ENCODE results near the gene TUBGCP2. TPM values are rescaled to one million over a fixed set of nuclear protein-coding genes. Genes with fewer than 3 reads are reported as not detected.

TUBGCP2 gene, protein sequence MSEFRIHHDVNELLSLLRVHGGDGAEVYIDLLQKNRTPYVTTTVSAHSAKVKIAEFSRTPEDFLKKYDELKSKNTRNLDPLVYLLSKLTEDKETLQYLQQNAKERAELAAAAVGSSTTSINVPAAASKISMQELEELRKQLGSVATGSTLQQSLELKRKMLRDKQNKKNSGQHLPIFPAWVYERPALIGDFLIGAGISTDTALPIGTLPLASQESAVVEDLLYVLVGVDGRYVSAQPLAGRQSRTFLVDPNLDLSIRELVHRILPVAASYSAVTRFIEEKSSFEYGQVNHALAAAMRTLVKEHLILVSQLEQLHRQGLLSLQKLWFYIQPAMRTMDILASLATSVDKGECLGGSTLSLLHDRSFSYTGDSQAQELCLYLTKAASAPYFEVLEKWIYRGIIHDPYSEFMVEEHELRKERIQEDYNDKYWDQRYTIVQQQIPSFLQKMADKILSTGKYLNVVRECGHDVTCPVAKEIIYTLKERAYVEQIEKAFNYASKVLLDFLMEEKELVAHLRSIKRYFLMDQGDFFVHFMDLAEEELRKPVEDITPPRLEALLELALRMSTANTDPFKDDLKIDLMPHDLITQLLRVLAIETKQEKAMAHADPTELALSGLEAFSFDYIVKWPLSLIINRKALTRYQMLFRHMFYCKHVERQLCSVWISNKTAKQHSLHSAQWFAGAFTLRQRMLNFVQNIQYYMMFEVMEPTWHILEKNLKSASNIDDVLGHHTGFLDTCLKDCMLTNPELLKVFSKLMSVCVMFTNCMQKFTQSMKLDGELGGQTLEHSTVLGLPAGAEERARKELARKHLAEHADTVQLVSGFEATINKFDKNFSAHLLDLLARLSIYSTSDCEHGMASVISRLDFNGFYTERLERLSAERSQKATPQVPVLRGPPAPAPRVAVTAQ
- 31.3 to 45.9 TPM (median 44.9 TPM) in 5 replicates for total RNA-seq (2022; extraction: Qiagen RNA extraction)

DNA sequence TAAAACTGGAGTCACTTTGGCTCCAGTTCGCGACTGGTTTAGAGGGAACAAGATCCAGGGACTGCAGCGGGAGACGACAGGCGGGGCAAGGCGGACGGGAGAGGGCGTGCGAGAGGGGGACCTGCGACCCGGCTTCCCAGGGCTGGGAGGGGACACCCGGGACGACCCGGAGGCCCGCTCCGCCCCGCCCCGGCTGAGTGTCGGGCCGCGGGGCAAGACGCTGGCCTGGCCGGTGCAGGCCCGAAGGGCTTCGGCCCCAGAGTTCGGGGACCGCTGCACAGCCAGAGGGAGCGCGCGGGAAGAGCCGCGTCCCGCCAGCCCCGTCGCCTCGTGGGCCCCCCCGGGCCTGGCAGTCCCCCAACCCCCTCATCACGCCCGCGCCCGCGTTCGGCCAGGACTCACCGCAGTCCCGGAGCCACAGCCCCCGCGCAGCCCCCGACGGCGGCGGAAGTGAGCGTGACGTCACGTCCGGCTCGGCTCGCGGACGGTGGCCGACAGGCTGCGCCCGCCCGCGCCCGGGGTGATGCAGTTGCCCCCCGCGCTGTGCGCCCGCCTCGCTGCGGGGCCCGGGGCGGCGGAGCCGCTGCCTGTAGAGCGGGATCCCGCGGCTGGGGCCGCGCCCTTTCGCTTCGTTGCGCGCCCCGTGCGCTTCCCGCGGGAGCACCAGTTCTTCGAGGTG, at the start of gene TUBGCP2, which contains the start of gene ZNF511:
TUBGCP2 (minus strand) TSS at position 452 of the 679 bp plus-strand sequence. CDS start 5,931 bp downstream, outside the sequence.
ZNF511 (plus strand) TSS at position 494 of the 679 bp plus-strand sequence; CDS start at position 524, 30 bp downstream.

DNA sequence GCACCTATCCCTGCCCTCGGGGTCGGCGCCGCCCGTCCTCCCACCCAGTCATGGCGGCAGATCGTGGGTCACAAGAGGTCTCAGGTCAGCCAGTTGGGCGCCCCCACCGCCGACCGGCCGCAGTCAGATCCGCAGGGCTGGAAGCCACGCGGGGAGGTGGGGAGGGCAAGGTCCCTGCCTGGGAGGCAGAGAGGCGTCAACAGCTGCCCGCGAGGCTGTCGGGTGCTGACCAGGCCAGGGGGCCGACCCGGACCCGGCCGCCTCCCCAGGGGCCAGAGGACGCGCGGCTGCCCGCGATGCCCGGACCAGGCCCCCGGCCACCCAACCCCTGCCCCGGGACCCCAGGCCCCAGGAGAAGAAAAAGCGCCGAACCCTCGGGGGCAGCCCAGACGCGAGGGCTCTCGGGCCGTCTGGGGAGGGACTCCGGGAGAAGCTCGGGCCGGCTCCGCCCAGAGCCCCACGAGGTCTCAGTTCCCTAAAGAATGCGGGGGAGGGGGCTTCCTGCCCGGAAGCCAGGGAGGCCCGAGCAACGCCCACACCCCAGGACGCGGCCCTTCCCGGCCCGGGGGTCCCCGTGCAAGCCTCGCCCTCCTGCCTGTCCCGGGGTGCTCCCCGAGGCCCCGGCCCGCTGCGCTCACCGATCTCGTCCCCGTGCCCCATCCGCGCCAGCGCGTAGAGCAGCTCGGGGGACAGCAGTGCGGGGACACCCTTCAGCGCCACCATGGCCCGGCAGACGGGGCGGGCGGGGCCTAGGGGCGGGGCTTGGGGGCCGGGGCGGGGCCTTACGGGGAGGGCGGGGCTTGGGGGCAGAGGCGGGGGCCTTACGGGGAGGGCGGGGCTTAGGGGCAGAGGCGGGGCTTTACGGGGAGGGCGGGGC, 48.9 kb upstream of the TUBGCP2 start, which contains the start of gene FUOM:
FUOM (minus strand) TSS at position 735 of the 877 bp plus-strand sequence; CDS start at position 723, 12 bp downstream.

DNA sequence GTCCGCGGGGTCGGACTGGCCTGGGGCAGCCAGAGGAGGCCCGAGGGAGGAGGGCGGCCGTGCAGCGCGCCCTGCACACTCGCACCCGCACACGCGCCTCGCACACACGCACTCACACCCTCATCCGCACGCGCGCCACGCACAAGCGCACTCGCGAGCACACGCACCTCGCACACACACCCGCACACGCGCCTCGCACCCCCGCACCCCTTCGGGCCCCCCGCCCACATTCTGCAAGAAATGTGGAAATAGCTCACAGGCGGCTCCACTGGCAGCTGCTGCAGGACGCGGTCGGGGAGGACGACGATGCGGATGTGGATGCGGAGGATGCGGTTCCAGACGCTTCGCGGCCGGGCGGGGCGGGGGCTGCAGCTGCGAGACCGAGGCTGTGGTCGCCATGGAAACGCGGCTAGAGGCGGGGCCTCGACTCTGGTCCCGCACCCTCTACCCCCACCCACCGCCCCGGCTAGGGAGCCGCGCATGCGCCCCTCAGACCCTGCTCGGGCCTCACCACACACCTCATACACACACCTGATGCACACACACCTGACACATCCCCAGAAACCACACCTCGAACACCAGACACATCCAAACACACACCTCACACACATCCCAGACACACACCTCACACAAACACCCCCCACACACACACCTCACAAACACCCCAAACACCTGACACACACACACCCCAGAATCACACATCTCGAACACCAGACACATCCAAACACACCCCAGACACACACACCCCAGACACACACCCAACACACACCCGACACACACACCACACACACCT, 28.1 kb upstream of the TUBGCP2 start, which contains the start of gene CALY:
CALY (minus strand) TSS at position 320 of the 793 bp plus-strand sequence. CDS start 7,907 bp downstream, outside the sequence.

DNA sequence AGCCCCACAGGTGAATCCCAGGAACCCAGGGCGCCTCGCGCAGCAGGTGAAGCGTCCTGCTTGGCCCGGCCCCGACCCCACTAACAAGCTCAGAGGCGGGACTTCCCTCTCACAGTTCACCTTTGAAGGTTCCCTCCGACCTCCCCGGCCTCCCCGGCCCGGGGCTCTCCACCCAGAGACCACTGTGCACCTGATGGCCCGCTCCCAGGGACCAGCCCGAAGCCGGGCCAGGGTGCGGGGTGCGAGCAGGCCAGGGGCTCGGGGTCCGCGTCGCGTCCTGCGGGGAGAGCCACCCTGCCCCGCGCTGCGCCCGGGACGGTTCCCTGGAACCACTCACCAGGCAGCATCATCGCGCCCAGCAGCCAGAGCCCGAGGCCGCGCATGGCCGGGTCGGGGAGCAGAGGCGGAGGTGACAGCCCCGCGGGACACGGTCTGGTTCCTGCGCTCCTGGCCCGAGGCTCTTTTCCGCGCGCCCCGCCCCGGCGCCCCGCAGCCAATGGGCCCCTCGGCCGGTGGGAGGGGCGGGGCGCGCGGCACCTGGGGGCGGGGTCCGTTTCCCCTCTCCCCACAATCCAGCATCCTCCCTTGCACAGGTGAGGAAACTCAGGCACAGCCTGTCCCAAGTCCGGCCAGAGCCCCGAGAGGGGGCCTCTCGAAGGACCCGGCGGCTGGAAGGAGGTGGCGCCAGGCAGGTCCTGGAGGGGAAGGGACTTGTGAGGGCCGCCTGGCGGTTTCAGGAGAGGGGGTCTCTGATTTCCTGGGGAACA, 32.1 kb downstream of the TUBGCP2 start, which contains the start of gene ADAM8:
ADAM8 (minus strand) TSS at position 434 of the 767 bp plus-strand sequence; CDS start at position 383, 51 bp downstream.

DNA sequence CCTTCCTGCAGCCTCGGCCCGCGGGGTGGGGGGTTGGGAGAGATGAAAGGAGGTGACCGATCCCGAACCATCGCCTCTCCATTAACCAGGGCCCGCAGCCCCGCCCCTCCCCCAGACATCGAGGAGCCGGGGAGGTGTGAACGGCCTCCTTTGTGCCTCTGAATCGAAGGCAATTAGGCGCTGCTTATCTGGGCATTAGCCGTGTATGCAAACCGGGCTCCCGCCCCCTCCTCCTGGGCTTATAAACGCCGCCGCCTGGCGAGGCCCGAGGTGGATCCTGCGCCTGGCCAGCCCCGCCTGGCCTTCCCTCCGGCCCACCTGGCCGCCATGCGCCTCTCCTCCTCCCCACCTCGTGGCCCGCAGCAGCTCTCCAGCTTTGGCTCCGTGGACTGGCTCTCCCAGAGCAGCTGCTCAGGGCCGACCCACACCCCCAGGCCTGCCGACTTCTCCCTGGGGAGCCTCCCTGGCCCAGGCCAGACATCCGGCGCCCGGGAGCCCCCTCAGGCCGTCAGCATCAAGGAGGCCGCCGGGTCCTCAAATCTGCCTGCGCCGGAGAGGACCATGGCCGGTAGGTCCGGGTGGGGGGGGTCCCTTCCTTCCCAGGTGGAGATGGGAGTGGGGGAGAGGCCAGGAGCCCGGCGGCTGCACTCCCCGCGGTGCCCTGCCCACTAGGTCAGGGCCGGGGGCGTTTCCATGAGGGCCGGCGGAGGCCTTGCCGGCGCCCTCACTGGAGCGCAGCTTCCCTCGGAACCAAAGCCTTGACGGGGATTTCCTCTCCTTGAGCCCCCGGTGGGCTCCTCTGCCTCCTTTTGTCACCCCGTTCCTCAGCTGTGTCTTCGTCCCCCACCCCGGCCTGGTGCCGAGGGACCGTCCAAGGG, 70.8 kb downstream of the TUBGCP2 start, which contains the start of gene VENTX:
VENTX (plus strand) TSS at position 268 of the 878 bp plus-strand sequence; CDS start at position 328, 60 bp downstream.

DNA sequence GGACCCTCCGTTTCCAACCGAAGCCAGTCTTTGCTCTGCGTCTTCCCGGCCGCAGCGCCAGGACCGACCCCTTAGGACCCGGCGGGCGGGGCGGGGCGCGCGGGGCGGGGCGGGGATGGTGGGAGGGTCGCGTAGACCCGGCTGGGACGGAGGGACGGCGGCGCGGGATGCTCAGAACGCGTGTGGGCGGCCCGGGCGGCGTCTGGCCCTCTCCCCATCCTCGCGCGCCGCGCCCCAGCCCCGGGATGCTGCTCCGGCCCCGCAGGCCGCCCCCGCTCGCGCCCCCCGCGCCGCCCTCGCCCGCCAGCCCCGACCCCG, 78.7 kb downstream of the TUBGCP2 start, which contains the start of gene UTF1:
UTF1 (plus strand) TSS at position 174 of the 318 bp plus-strand sequence; CDS start at position 246, 72 bp downstream.

Other genes with a start within 250 kb of the TUBGCP2 start
- 0.05 to 0.40 TPM (median 0.14 TPM) in 5 replicates for gene ADGRA1, start 220.9 kb downstream of the TUBGCP2 start, total RNA-seq (2022; extraction: Qiagen RNA extraction)
- gene KNDC1, start 148.7 kb downstream of the TUBGCP2 start, total RNA-seq (2022; extraction: Qiagen RNA extraction), result 0.77 to 1.9 TPM (median 1.3 TPM) in 5 replicates
- gene UTF1, start 78.7 kb downstream of the TUBGCP2 start, total RNA-seq (2022; extraction: Qiagen RNA extraction), result not detected in 5 replicates
- not detected in 5 replicates for gene VENTX, start 71.0 kb downstream of the TUBGCP2 start, total RNA-seq (2022; extraction: Qiagen RNA extraction)
- 1.9 to 5.1 TPM (median 2.6 TPM) in 5 replicates for gene ADAM8, start 32.0 kb downstream of the TUBGCP2 start, total RNA-seq (2022; extraction: Qiagen RNA extraction)
- gene ZNF511, start within 50 bp of the TUBGCP2 start, total RNA-seq (2022; extraction: Qiagen RNA extraction), result 62.5 to 73.0 TPM (median 70.9 TPM) in 5 replicates
- gene CALY, start 28.0 kb upstream of the TUBGCP2 start, total RNA-seq (2022; extraction: Qiagen RNA extraction), result 0.33 to 1.6 TPM (median 0.74 TPM) in 5 replicates
- 0.18 TPM in 1 of 5 replicates, not detected in the others for gene PRAP1, start 38.5 kb upstream of the TUBGCP2 start, total RNA-seq (2022; extraction: Qiagen RNA extraction)
- gene FUOM, start 49.1 kb upstream of the TUBGCP2 start, total RNA-seq (2022; extraction: Qiagen RNA extraction), result 14.3 to 17.4 TPM (median 16.3 TPM) in 5 replicates
- 126 to 155 TPM (median 146 TPM) in 5 replicates for gene ECHS1, start 64.5 kb upstream of the TUBGCP2 start, total RNA-seq (2022; extraction: Qiagen RNA extraction)
- gene PAOX, start 70.4 kb upstream of the TUBGCP2 start, total RNA-seq (2022; extraction: Qiagen RNA extraction), result 1.5 to 3.1 TPM (median 1.9 TPM) in 5 replicates
- 40.0 to 53.5 TPM (median 52.6 TPM) in 5 replicates for gene MTG1, start 85.3 kb upstream of the TUBGCP2 start, total RNA-seq (2022; extraction: Qiagen RNA extraction)
- gene SPRN, start 115.8 kb upstream of the TUBGCP2 start, total RNA-seq (2022; extraction: Qiagen RNA extraction), result 0.13 to 0.39 TPM (median 0.29 TPM) in 5 replicates
- gene SCART1, start 145.1 kb upstream of the TUBGCP2 start, total RNA-seq (2022; extraction: Qiagen RNA extraction), result 0.07 to 0.24 TPM (median 0.16 TPM) in 5 replicates
- 0.15 to 0.37 TPM (median 0.23 TPM) in 4 of 5 replicates, not detected in the other for gene CYP2E1, start 218.5 kb upstream of the TUBGCP2 start, total RNA-seq (2022; extraction: Qiagen RNA extraction)